ENCODE results near the gene SS18L1. TPM values are rescaled to one million over a fixed set of nuclear protein-coding genes. Genes with fewer than 3 reads are reported as not detected.

SS18L1 gene
- total RNA-seq, 1 experiment from 2014 or later, result 29.0 TPM

GRCh38 chr20:62229667-62230066, 86.1 kb downstream of the SS18L1 start:
- Histone ChIP-seq H4K20me1 (ENCODE audit: insufficient read depth) (no peaks in the 10 kb centered on the region), H3K36me3 (ENCODE audit: low read depth) (no peaks in the 10 kb centered on the region), H3K4me1 (replicated peaks; ENCODE audit: insufficient read depth) (peaks cover 21% of the 10 kb centered on the region), H3F3A (ENCODE audit: insufficient read depth, low read depth) (peaks cover 14% of the 10 kb centered on the region; the same call in 1 of the 2 replicates), H2AFZ (no peak overlapping the region), H3K27me3 (ENCODE audit: insufficient read depth, low read depth) (peaks cover 27% of the 10 kb centered on the region), H3K4me3 (no peak overlapping the region), H3K79me2 (ENCODE audit: low read depth) (no peaks in the 10 kb centered on the region), H3K9me2 (ENCODE audit: insufficient read depth) (no peaks in the 10 kb centered on the region), H3K4me2 (no peak overlapping the region), H3K27ac (no peak overlapping the region), H3K9me3 (ENCODE audit: insufficient read depth, low read depth) (no peaks in the 10 kb centered on the region)
- no peak for DNase-seq
- BruUV-seq (replicated peaks), result no TSS peak
- TF ChIP-seq, protein P1, sequence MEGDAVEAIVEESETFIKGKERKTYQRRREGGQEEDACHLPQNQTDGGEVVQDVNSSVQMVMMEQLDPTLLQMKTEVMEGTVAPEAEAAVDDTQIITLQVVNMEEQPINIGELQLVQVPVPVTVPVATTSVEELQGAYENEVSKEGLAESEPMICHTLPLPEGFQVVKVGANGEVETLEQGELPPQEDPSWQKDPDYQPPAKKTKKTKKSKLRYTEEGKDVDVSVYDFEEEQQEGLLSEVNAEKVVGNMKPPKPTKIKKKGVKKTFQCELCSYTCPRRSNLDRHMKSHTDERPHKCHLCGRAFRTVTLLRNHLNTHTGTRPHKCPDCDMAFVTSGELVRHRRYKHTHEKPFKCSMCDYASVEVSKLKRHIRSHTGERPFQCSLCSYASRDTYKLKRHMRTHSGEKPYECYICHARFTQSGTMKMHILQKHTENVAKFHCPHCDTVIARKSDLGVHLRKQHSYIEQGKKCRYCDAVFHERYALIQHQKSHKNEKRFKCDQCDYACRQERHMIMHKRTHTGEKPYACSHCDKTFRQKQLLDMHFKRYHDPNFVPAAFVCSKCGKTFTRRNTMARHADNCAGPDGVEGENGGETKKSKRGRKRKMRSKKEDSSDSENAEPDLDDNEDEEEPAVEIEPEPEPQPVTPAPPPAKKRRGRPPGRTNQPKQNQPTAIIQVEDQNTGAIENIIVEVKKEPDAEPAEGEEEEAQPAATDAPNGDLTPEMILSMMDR (conservative IDR thresholded peaks at IDR 0.05), result no peak
- TF ChIP-seq EZH2 (IDR thresholded peaks at IDR 0.05; ENCODE audit: low read depth), result no peak
- intact Hi-C loops (cut with micrococcal nuclease; ENCODE audit: unreplicated experiment), result no loop called here
- ChIA-PET POLR2A (ENCODE audit: unreplicated experiment) (no interaction called here), CTCF (no interaction called here)

GRCh38 chr20:62230276-62230675, 86.7 kb downstream of the SS18L1 start:
- BruUV-seq (replicated peaks), result no TSS peak
- H3K27me3 ChIP-seq (ENCODE audit: insufficient read depth, low read depth), result peaks cover 21% of the 10 kb centered on the region
- no peaks in the 10 kb centered on the region for H3K79me2 ChIP-seq (ENCODE audit: low read depth)
- H3K27ac ChIP-seq, result no peak overlapping the region
- no peaks in the 10 kb centered on the region for H3K9me2 ChIP-seq (ENCODE audit: insufficient read depth)
- ChIA-PET CTCF (no interaction called here), POLR2A (ENCODE audit: unreplicated experiment) (no interaction called here)
- H3K4me1 ChIP-seq (replicated peaks; ENCODE audit: insufficient read depth), result peaks cover 21% of the 10 kb centered on the region
- no peak overlapping the region for H3K4me3 ChIP-seq
- TF ChIP-seq, protein P1 (conservative IDR thresholded peaks at IDR 0.05), result no peak
- no peak for TF ChIP-seq EZH2 (IDR thresholded peaks at IDR 0.05; ENCODE audit: low read depth)
- no peak overlapping the region for H3K4me2 ChIP-seq
- no peaks in the 10 kb centered on the region for H3K9me3 ChIP-seq (ENCODE audit: insufficient read depth, low read depth)
- H2AFZ ChIP-seq, result no peak overlapping the region
- intact Hi-C loops (cut with micrococcal nuclease; ENCODE audit: unreplicated experiment), result no loop called here
- no peak for DNase-seq
- no peaks in the 10 kb centered on the region for H3K36me3 ChIP-seq (ENCODE audit: low read depth)
- no peaks in the 10 kb centered on the region for H4K20me1 ChIP-seq (ENCODE audit: insufficient read depth)
- peaks cover 14% of the 10 kb centered on the region; the same call in 1 of the 2 replicates for H3F3A ChIP-seq (ENCODE audit: insufficient read depth, low read depth)

DNA sequence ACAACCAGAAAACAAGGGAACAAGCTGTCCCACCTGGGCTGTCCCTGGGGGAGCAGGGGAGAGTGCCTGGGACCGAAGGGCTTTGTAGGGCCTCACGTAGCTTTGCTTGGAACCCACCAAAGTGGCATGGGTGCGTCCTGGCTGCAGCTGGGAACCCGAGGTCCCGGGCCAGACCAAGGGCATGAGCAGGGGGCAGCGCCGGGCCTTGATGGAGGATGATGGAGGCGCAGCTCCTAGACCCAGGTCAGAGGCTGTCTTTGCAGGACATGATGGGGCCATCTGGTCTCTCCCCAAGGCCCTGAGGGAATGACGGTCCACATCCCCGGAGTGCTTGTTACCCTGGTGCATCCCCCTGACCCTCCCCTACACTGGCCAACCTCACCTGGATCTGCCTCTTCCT, 87.1 kb downstream of the SS18L1 start:
- no TSS peak for BruUV-seq (replicated peaks)
- no peak for TF ChIP-seq EZH2 (IDR thresholded peaks at IDR 0.05; ENCODE audit: low read depth)
- TF ChIP-seq, protein P1 (conservative IDR thresholded peaks at IDR 0.05), result no peak
- H3K27me3 ChIP-seq (ENCODE audit: insufficient read depth, low read depth), result peaks cover 17% of the 10 kb centered on the region
- intact Hi-C loops (cut with micrococcal nuclease; ENCODE audit: unreplicated experiment), result no loop called here
- no peaks in the 10 kb centered on the region for H3K9me3 ChIP-seq (ENCODE audit: insufficient read depth, low read depth)
- no peak overlapping the region for H3K4me3 ChIP-seq
- H3K79me2 ChIP-seq (ENCODE audit: low read depth), result no peaks in the 10 kb centered on the region
- H3F3A ChIP-seq (ENCODE audit: insufficient read depth, low read depth), result peaks cover 14% of the 10 kb centered on the region; the same call in 1 of the 2 replicates
- H3K27ac ChIP-seq, result no peak overlapping the region
- no peaks in the 10 kb centered on the region for H4K20me1 ChIP-seq (ENCODE audit: insufficient read depth)
- no peak overlapping the region for H3K4me2 ChIP-seq
- H2AFZ ChIP-seq, result no peak overlapping the region
- CTCF ChIA-PET, result no interaction called here
- POLR2A ChIA-PET (ENCODE audit: unreplicated experiment), result no interaction called here
- H3K4me1 ChIP-seq (replicated peaks; ENCODE audit: insufficient read depth), result peaks cover 21% of the 10 kb centered on the region
- no peaks in the 10 kb centered on the region for H3K36me3 ChIP-seq (ENCODE audit: low read depth)
- H3K9me2 ChIP-seq (ENCODE audit: insufficient read depth), result no peaks in the 10 kb centered on the region
- no peak for DNase-seq
